ENCODE results near the gene MBP.

The MBP gene

GRCh38 chr18:77150588-77150987 lies 18.0 kb upstream of the MBP start:
- no peak for DNase-seq

DNA sequence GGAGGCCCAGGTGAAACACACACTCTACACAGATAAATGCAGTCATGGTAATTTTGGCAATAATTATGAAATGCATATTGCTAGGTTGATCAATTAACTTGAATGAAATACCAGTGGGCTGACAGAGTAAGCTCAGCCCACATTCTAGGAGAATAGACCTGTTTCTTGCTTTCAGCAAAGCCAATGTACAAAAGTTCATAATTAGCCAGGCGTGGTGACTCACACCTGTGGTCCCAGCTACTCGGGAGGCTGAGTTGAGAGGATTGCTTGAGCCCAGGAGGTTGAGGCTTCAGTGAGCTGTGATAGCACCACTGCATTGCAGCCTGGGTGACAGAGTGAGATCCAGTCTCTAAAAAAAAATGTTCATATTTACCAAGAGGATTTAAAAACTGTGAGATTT lies 15.7 kb upstream of the MBP start:
- DNase-seq = no peak

- DNase-seq = no peak
These were observed 14.9 kb upstream of the MBP start for GRCh38 chr18:77147418-77147852.

DNA sequence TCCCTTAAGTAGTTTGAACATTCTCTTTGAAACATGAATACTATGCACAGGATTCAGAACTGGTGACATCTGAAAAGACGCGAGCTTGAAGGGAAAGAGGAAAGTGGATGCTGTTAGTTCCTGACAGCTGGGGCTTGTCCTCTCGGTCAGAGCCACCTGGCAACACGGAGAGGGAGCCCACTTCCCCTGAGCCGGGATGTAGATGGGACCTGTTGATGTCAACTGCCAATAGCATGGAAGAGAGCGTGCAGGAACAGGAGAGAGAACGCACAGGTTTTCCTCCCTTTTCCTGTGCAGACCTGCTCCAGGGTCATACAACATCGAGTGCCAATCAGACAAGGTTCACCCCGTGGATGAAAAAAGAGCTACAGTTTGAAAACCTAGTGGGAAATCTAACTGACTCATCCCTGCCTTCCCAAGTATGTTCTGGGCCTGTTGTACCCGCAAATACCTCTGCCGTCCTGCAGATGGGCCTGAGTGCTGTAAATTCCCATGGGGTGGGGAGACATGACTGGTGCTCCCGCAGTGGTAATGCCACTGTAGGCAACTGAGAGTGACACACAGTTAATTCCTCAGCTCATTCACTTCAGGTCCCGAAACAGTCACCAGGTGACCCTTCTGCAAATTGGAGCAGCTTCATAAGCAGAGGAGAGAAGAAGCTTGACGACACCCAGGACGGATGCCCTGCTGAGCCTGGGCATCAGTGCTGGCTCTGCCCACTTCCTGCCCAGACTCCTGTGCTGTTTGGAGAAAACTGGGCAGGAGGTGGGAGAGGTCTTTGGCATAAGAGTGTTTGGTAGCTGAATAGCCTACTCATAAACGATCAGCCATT lies 13.9 kb upstream of the MBP start:
- no peak for DNase-seq

- DNase-seq = no peak
These were observed 12.8 kb upstream of the MBP start for GRCh38 chr18:77145364-77145901.

- no peak for DNase-seq
These were observed 12.0 kb upstream of the MBP start for GRCh38 chr18:77144451-77145118.

GRCh38 chr18:77144046-77144445 lies 11.5 kb upstream of the MBP start:
- DNase-seq = no peak

GRCh38 chr18:77143196-77143595 lies 10.6 kb upstream of the MBP start:
- no peak for DNase-seq

- no peak for DNase-seq
These were observed 9.0 kb upstream of the MBP start for GRCh38 chr18:77141401-77142118.

GRCh38 chr18:77140439-77141109 lies 8.0 kb upstream of the MBP start:
- DNase-seq = no peak

- DNase-seq = no peak
These were observed 7.4 kb upstream of the MBP start for GRCh38 chr18:77140030-77140429.

DNA sequence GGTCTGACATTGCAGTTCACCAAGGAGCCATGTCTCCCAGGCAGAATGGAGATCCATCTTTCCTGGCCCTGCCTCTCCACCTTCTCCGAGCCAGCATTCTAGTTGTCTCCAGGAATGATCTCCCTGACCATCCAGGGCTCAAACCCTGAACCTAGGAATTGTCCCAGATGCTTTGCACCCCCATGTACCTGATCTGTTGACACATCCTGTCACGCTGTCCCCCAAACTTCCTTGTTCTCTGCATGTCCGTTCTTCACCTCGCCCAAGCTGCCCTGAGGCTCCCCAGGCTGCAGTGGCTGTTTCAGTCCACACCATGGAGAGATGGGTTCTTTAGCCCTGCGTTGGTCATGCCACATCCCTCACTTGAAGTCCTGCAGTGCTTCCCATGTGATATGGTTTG lies 7.0 kb upstream of the MBP start:
- no peak for DNase-seq

- DNase-seq = no peak
These were observed 5.7 kb upstream of the MBP start for GRCh38 chr18:77138270-77138669.

- DNase-seq = no peak
These were observed 5.3 kb upstream of the MBP start for GRCh38 chr18:77137851-77138250.

- no peak for DNase-seq
These were observed 4.5 kb upstream of the MBP start for GRCh38 chr18:77136871-77137665.

- no peak for DNase-seq
These were observed 3.6 kb upstream of the MBP start for GRCh38 chr18:77136076-77136718.

- DNase-seq = no peak
These were observed 2.9 kb upstream of the MBP start for GRCh38 chr18:77135339-77136075.

DNA sequence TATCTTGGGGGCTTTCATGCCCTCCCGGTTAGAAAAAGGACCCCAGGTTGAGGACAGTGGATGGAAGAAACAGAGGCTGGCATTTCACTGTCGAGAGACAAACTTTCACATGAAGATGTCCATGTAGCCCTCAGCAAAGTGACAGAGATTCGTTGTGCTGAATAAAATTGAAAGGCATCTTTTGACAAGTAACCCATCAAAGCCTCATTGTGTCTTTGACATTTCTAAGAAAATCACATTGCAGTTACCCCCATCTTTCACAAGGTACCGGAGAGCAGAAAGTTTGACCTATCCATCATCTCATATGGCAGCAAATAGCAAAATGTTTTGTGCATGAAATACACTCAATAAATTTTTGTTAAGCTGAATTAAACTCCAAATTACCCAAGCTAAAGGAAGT lies 2.0 kb upstream of the MBP start:
- DNase-seq = no peak

DNA sequence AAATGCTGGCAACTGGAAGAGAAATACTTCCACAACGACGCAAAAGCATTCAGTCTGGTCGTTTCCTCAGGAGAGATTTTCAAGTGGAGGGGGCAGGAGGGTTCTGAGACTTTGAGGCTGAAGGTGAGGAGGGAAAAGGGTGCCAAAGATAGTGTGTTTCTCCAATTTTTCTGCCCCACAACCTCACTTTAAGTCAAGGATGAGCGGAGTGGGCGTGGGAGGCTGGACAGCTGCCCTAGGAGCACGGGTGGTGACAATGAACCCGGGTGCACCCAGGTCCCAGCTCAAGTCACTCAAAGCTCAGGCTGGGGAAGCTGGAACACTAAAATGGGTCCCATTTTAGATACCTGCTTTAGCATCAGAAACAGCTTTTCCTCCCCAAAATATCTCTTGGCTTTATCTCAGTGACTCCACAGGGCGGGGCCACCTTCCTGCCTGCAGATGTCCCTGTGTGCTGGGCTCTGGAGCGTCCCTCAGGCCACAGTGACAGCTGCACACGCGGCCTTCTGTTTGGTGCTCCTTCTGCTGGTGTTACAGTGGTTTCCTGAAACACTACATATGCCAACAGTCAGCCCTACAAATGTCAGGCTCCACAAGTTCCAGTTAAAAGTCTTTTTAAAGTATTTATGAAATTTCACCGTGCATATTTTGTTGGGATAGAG lies 1.4 kb upstream of the MBP start:
- DNase-seq = peak; percentile 76

All from GF-D8 (cell line).